Hematopoietic multipotent progenitor cell treated with erythropoietin and hydrocortisone succinate and interleukin-3 and kit ligand, for 8 days (in vitro differentiated cells): ENCODE results near the gene LRRC8C.
"Not testable (repeated sequence)": the region's sequence is repeated elsewhere in the genome, so short reads cannot be mapped to it uniquely, and the experiment has no call there.

Experiments
- DNase-seq: peaks from one replicate; pipeline ENCODE4 v3.0.0-alpha.2; 2015

The LRRC8C gene

DNA sequence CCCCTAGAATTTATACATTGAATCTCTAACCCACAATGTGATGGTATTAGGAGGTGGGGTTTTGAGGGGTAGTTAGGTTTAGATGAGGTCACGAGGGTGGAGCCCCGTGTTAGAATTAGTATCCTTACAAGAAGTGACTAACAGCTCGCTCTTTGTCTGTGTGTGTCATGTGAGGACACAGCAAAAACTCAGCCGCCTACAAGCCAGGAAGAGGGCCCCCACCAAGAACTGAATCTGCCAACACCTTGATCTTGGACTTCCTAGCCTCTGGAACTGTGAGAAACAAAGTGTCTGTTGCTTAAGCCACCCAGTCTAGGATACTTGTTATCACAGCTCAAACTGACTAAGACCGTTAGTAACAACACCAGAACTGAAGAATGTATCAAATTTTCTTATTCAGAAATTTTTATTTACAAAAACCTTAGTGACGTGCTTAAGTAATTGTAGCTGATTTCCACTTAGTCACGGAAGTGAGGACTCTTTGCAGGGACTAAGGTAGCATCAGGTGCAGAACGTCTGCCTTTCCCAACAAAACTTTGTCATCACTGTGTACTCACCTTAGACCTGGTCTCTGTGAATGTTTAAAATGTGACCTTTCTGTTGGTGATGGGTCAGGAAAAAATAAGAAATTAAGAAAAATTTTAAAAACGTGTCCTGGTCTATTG is 24.5 kb upstream of the LRRC8C start:
- no peak for DNase-seq

DNA sequence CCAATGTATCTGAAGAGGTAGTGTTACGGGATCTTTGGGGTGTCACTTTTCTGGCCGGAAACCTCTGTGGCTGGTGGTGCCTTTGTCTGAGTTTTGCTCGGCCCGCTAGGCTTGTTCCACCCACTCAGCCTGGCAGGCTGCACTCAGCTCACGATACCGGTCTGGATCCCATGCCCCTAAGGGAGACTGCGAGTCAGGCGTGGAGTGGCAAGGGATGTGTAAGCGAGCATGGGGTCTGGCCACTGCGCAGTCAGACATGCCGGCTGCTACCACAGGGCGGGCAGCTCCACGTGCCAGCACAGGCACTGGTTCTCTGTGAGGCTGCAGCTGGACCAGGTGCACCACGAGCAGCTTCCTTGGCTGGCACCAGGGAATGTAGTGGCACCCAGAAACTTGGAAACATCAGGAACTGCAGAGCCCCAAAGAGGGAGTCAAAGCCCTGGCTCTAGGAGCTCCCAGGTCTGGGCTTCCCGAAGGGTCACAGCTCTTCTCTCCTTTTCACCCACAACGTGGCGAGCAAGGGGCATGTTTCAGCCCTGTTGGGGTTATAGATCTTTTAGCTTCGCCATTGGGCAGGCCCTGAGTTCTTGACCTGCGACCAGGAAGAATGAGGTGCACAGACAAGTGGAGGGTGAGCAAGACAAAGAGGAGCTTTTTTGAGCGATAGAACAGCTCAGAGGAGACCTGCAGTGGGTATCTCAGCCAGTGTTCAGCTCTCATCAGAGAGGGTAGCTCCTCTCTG is 23.8 kb upstream of the LRRC8C start:
- DNase-seq = no peak

DNA sequence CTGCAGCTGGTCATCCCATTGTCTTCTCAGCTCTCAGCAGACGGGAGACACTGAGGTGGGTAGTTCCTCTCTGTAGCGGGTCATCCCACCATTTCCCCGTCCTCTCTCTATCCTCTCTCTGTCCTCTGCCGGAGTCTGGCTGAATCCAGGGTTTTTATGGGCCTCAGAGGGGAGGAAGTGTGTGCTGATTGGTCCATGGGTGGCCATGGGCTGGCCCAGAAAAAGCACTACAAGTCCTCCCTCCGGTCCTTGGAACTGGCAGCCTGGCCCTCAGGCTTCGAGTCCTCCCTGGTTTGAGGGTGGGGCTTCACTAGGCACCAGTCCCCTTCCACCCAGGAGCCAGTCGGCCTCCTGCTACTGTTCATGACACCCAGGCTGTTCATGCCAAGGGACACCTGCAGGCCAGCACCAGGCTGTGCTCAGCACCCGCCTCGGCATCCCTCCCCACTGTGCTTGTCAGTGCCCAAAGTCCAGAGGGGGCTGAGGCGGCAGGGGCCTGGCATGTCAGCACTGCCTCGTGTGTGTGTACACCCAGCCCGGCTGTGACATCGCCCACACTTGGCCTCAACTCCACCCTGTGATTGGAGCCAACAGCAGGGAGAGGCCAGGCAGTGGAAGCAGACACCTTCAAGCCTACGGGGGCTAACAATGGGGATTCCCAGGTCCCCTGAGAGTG is 23.0 kb upstream of the LRRC8C start:
- no peak for DNase-seq

DNA sequence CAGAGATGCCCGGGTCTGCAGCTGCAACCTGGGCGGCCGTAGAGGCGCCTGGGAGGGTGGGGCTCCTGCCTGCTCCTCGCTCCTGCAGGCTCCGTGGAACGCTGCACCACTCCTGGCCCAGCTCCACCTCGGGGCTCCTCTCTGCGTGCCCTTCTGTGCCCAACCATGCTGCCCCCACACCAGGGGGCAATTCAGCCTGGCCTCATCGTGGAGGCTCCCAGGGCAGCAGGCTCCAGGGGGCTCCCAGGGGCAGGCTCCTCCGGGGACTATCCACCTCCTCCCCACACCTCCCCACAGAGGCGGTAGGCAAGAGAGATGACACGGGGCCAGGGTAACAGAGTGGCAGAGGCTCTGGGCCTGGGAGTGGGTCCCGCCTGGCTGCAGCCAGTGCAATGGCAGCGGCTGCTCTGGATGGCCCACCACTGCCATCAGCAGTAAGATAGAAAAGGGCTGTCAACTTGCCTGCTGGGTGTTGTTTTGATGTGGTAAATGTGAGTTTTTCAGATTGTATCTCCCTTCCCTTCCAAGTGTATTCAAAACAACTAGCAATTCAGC is 22.4 kb upstream of the LRRC8C start:
- DNase-seq = no peak

DNA sequence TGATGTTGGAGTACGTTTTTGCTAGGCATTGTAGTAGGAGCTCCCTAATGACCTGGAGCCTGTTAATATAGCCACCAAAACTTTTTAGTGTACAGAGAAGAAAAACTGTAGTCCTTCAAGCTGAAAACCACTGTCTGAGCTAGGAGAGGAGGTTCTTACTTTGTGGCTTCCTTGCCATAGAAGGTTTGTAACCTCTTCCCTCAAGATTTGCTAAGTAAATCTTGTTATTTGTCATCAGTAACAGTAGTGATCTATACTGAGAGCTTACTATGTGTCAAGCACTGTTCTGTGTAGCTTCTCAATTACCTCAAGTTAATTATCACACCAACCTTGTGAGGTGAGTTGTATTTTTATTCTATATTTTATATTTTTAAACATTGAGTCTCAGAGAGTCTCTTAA is 21.2 kb upstream of the LRRC8C start:
- DNase-seq = no peak

DNA sequence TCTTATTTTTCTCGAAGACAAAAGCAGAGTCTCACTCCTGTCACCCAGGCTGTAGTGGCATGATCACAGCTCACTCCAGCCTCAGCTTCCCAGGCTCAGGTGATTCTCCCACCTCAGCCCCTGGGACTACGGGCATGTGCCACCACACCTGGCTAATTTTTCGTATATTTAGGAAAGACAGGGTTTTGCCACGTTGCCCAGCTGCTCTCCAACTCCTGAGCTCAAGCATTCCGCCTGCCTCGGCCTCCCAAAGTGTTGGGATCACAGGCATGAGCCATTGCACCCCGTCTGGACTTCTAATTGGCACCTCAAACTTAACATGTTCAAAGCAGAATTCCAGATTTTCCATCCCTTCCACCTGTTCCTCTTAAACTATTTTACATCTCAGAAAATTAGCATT is 19.0 kb upstream of the LRRC8C start:
- DNase-seq = no peak

DNA sequence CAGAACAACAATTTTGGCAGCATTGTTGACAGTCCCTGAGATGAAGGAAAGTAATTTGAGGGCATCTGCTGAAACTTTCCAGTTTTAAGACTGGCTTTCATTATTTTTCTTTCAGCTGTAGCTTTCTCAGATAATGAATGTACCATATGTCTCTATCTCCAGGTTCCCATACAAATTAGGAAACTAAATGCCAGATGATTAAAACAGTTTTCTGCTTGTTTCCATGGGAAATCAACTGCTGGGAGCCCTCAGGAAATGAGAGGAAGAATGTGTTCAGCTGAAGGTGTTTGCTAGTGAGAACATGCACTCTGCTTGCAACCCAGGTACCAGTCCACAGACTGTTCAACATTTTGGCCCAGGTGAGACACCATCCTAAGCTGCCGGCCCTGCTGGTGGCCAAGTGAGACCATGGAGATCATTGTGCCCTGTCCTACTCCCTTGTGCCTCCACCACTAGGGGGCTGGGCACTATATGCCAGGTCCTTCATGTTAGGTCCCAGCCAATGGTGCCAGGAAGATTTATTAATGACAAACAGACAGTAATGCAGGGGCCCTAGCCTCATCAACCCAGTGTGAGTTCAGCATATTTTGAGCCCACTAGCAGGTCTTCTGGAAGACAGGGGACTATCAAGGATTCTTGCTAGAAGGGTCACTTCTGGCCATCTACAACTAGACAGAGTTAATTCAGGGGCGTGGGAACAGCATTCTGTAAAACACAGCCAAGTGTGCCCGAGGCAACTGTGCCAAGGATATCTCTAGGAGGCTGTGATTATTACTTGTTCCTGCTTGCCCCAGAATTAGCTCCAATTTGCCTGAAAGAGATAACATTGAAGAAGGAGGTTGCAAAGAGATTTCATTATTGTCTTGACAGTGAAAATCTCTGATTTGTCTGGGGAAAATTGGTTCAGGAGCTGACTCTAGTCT is 17.0 kb upstream of the LRRC8C start:
- peak; percentile 65 for DNase-seq

DNA sequence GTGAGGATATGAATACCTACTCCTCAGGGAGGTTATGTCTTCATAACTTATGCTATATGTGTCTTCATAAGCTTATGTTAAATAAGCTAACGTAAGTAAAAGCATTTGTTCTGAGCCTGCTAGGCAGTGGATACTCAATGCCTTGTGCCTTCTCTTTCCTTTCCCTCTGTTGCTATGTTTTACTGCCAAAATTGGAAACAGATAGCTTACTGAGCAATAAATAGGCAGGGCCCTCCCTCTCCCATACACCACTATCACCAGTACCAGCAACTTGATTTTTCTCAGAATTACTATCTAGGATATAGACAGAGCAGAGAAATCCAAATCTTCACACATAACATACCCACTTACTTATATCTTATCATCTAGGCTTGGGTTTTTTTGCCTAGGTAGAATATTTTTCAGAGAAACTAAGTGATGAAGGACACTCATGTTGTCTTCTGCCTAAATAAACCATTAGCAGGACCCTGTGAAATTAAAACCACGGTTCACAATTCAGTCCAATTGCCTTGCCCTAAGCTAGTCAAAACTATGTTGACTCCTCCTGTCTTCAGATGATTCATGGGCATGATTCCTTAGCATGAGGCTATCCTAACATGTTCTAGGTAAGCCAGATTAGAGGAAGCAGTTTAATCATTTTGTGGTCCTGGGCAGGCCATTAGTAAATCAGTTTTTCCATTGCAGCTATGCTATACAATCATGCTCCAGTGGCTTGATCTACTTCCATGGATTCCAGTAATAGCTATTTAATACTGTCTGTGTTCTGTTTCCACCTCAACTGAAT is 15.9 kb upstream of the LRRC8C start:
- DNase-seq = no peak

DNA sequence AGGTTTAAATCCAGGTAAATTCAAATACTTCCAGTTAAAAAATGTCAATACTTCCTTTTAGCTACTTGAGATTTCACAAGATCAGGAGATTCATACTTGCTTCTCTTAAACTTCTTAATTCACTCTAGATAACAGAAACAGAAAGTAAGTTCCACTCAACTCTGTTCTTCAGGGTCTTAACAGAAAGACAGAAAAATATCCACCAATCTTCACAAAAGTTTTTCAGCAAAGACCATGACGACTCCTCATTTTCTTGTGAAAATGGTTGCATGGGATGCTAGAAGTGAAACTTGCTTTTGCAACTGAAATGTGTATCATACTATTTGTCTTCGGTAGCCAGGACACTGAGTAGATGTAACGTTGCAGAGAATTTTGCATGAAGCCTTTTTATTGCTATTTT is 12.3 kb upstream of the LRRC8C start:
- no peak for DNase-seq

DNA sequence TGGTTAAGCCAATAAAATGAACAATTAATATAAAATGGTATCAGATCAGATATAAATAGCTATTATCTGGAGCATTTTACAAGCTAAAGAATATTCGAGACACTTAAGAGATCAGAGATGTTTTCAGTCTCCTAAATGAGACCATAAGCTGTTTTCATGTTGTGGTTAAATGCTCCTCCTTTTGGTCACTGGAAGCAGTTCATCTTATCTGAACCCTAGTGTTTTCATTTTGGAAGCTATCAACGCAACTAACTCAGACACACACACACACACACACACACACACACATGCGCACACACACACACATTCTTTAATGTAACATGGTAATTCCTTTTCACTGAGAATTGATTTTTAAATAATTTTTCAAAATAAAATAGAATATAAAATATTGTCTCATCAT is 10.0 kb upstream of the LRRC8C start:
- DNase-seq = peak; percentile 53

DNA sequence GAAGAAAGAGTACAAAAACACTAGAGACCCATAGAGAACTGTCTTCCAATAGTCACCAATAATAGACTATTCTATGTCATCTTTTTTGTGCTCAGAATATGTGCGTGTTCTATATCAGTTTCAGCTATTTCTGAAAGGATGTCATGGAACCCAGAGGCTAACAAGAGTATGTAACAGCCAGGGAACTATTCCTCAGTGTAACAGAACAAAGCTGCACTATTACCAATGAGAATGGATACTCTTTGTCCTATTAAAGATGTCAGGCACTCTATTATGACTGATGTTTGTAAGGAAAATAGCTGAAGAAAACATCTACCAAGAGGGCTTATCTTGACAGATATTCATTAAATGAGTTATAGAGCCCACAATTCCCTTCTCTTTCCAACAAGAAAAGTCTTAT is 8.6 kb upstream of the LRRC8C start:
- no peak for DNase-seq

DNA sequence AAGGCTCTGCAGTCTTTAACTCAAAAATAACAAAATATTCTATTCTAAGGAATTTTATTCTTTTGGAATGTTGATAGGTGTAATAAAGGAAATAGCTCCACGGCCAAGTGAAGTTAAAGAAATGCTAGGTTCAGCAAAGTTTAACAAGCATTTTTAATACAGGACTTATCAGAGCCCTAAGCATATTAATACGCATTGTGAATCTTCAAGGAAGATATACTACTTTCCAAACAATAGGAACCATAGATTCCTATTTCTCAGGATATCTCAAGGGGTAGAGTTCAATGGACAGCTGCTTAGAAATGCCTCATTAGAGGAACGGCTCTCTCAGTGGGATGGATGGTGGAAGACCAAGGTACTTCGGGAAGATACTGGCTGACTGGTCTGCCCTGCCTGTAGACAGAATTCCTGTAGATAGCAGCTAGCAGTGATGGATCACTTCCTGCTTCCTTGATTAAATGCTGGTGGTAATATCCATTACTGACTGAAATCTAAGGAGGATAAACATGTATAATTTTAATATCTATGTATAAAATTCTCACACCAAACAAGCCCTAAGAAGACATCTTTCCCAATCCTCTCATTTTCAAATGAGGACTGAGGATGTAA is 8.1 kb upstream of the LRRC8C start:
- DNase-seq = no peak

DNA sequence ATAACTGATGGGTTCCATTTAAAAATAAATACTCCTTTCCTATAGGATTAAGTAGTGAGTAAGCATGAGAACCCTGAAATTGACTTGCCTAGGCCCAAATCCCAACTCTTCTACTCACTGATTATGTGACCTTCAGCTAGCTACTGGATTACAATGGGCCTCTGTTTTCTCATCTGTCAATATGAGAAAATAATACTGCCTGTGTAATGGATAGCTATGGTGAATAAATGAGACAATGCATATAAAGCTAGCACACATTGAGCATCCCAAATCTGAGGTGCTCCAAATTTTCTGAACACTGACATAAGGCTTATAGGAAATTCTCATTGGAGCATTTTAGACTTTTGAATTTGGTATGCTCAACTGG is 5.3 kb upstream of the LRRC8C start:
- no peak for DNase-seq

DNA sequence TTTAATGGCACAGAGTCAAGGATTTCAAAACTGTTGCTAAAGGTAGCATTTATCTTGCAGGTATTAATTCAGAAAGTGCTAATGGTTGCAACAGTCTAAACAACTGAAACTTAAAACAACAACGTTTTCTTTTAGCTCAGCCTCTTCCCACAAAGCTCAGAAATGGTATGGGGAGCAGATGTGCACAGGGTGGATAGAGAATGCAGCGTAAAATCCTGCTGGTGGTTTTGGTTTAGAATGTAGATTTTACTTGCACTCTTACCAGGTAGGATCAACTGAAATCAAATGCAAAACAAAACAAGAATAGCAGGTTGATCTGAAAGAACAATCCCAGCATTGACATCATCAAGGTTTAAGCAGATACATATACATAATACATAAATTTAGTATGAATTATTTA is 3.8 kb upstream of the LRRC8C start:
- DNase-seq = no peak

DNA sequence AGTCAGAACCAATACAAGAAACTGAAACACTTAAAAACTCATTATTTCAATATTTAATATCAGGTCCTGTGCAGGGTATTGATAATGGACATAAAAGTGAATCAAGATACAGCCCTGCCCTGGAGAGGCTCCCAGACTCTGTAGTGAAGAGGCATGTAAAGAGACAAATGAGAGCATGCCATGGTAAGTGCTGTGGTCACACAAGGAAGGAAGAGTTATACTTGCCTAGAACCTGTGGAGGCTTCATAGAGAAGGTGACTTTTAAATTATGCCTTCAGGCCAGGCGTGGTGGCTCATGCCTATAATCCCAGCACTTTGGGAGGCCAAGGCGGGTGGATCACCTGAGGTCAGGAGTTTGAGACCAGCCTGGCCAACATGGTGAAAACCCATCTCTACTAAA is 3.3 kb upstream of the LRRC8C start:
- not testable (repeated sequence) for DNase-seq

DNA sequence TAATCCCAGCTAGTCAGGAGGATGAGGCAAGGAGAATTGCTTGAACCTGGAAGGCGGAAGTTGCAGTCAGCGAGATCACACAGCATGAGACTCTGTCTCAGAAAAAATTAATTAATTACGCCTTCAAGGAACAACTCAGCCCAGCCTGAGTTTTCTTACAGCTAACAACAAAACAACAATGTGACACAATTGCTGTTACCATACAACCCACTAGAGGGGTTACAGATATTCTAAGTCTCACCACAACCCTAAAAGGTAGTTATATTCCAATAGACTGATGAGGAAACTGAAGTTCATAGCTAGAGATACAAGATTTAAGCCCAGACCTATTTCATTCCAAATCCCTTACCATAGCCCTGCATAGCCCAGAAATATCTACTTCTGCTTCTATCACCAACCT is 2.9 kb upstream of the LRRC8C start:
- DNase-seq = no peak

DNA sequence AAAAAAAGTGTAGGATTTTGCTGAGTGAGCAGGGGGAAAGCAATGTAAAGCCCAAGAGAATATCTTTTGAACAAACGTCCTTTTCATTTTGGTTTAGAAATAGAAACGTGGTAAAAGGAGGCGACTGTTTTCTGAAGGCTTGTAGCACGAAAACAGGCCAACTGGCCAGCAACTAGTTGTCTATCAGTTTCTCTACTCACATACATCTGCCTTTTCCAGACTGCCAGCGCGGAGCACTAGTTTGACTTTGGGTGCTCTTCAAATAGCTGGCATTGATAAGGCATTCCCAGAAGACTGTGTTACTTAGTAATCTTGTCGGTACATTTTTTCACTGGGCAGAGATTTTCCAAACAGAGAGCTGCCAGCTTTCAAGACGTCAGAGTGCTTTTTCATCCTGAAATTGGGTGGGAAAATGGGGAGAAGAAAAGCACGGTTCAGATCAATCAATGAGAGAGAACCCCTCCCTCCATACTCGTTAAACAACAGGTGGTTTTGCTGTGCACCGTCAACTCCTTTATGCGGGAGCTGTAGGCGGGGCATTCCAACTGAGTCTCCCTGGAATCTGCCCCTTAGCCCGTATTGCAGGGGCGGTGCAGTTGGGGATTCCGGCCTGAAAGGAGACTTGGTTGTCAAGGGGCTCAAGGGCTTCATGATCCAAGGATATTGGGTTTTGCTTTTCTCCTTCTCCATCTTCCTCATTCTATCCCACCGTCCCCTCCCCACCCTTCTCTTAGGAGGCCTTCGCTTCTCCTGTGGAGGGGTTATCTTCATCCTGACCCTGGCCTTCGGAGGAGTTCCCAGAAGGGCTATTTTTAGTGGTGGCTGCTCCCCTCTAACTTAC is 884 bp upstream of the LRRC8C start:
- peak; percentile 72 for DNase-seq

DNA sequence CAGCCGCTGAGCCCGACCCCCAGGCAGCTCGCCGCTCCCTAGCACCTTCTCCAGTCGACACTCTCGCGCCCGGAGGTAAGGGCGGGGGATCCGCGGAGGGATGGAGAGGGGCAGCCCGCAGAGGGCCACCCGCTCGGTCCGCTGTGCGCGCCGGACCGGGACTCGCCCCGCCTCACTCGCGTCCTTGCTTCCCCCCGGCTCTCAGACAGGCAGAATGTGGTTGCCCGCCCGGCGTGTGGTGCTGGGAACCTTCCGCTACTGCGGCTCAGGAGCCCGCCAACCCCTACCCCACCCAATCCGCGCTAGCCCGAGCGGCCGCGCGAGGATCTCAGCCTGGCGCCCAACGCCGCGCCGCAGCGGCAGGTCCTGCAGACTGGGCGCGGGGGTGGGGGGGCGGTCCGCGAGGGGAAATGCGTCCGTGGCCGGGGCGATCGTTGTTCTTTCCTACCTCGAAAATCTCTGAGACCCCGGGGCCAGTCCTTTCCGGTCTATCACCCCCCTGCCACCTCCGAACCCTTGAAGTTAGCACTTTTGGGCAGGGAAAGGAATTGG is 404 bp downstream of the LRRC8C start:
- peak; percentile 60 for DNase-seq

DNA sequence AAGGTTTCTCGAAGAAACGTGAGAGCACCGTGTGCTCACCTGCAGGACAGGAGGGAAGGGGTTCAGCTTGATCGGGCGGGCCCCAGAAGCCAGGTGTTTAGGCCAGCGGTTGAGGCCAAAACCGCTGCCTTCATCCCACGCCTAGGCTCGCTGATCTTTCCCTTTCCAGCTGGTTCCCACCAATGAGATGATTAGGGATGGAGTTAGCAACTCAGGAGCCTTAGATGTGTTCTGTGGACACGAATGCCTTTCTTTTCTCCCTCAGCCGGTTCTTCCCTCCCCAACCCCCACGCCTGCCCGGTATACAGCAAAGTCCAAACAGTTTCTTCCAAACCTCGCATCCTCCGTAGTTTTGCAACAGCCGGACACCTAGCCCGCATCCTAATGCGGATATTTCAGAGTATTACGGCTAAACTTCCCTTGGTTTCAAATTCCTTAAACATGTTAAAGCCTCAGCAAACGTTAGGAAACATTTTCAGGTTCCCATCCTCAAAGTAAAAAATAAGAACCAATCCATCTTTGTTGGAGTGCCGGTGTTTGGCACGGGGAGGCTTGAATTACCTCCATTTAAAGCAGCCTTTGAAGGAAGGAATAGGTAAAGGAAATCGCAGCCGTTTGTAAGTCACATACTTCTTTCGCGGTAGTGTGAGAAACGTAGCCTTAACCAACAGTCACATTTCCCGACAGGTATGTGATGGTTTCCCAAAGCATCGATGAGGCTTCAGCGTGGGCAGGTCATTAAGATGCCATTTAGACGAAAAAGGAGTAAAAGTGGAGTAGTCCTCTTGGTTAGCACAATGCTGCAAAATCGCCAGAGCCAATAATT is 1.1 kb downstream of the LRRC8C start:
- peak; percentile 32 for DNase-seq
